Stomach smooth muscle (tissue), 2 donors: ENCODE results near the gene MYH10.
A peak's percentile ranks its signal among the peaks of the same experiment; 100 is the strongest.

ENCODE experiments used
- H3K27ac ChIP-seq: one replicate; pipeline ENCODE4 v1.7.0; 2013; ENCODE audit warnings: mild to moderate bottlenecking, low read length, inconsistent platforms
- H3K27me3 ChIP-seq, 2 donors: one replicate each; pipeline ENCODE4 v1.7.0; 2013; ENCODE audit warnings: low read length in 2 of 2; ENCODE audit not compliant: insufficient read depth in 2 of 2, control insufficient read depth in 1 of 2
- H3K36me3 ChIP-seq, 2 donors: one replicate each; pipeline ENCODE4 v1.7.0; 2013; ENCODE audit warnings: low read length in 2 of 2; ENCODE audit not compliant: control insufficient read depth in 2 of 2, insufficient read depth in 2 of 2
- H3K4me1 ChIP-seq: one replicate; pipeline ENCODE4 v1.7.0; 2013; ENCODE audit warnings: low read length; ENCODE audit not compliant: control insufficient read depth, insufficient read depth
- H3K4me3 ChIP-seq, 2 donors: one replicate each; pipeline ENCODE4 v1.7.0; 2013; ENCODE audit warnings: low read length in 2 of 2
- H3K9ac ChIP-seq, 2 donors: one replicate each; pipeline ENCODE4 v1.7.0; 2013; ENCODE audit warnings: low read length in 2 of 2, mild to moderate bottlenecking in 1 of 2
- H3K9me3 ChIP-seq, 2 donors: one replicate each; pipeline ENCODE4 v1.7.0; 2013; ENCODE audit warnings: low read length in 2 of 2; ENCODE audit not compliant: control insufficient read depth in 2 of 2
- donor health status: healthy.
- donor health status: Pancreatic carcinoma.

MYH10 gene

DNA sequence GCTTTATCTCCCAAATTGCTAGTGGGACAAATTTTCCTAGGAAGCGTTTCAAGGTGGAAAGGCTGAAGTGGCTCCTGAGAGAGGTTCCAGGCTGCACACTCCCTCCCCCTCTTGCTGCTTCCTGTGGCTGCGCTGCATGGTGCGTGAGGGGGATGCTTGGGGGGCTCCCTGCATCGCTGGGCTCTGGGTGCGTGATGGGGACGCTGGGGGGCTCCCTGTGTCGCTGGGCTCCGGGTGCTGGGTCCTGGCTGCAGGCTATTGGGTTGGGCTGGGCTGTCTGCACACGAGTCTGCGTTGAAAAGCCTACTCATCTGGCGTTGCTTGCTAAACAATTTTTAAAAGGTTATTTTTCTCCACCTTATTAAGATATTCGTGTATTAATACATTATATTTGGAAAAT, 164.8 kb downstream of the MYH10 start:
- no peak overlapping the region for H3K9ac ChIP-seq
- peaks cover 31% of the 10 kb centered on the region for H3K4me1 ChIP-seq
- no peaks in the 10 kb centered on the region for H3K9me3 ChIP-seq
- H3K27me3 ChIP-seq: no peaks in the 10 kb centered on the region
- peak overlapping the region; percentile 18 for H3K27ac ChIP-seq
- no peak overlapping the region for H3K4me3 ChIP-seq
- peaks cover 43 to 47% of the 10 kb centered on the region in 2 donors for H3K36me3 ChIP-seq

DNA sequence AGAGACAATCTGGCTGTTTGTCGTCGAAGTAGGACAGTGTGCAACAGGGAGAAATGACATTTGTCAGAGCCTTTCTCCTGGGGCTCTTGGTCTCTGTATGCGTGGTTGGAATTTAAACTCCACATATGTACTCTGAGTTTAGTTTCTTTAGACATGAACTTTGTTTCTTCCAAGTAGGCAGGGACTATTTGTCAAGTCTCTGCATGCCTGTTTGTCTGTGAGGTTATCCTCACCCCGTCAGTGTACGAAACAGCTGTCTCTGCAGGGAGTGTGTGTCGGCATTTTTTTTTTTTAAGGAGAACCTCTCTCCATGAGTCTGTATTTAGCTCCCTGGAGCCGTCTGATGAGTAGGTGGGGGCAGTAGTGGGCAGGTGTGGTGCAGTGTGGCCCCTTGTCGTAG, 165.2 kb downstream of the MYH10 start:
- Histone ChIP-seq H3K9ac (no peak overlapping the region), H3K36me3 (peaks cover 46 to 51% of the 10 kb centered on the region in 2 donors), H3K27me3 (no peaks in the 10 kb centered on the region), H3K27ac (peak overlapping the region; percentile 18), H3K9me3 (no peaks in the 10 kb centered on the region), H3K4me1 (peaks cover 27% of the 10 kb centered on the region), H3K4me3 (no peak overlapping the region)

DNA sequence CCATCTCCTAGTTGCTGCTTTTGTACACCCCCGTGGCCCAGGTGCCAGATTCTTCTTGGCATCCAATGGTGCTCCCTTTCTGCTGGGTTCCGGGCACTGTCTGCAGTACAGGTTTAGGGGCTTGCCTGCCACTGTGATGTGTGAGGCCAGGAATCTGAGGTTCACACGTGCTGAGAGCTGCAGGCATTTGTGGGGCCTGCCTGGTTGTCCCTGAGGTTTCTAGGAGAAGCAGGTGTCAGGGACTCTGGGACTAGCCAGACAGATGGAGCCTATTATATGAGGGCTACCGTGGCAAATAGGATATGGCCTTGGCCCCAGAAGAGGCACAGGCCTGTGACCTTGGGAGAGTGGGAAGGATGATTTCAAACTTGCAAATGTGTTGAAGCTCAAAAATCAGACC, 165.6 kb downstream of the MYH10 start:
- Histone ChIP-seq H3K27me3 (no peaks in the 10 kb centered on the region), H3K4me3 (no peak overlapping the region), H3K9me3 (no peaks in the 10 kb centered on the region), H3K4me1 (peaks cover 23% of the 10 kb centered on the region), H3K27ac (peak overlapping the region; percentile 18), H3K36me3 (peaks cover 50 to 54% of the 10 kb centered on the region in 2 donors), H3K9ac (peak overlapping the region in 1 of 2 donors; percentile 2)

DNA sequence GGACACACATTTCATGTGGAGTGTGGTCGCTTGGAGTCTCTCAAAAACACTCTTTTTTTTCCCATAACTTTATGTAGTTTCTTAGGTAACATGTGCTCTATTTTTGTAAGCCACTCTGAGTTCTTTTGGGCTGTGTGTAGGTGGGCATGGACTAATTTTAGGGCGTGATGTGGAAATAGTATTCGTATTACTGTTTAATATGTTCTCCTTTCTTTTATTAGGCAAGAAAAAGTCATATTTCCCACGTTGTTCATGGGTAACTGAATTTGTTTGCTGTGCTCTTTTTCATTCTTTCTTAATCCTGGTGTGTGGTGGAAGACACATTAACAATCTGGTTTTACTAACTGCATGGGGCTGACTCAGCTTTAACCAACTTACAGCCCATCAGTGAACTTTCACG, 167.4 kb downstream of the MYH10 start:
- Histone ChIP-seq H3K36me3 (peaks cover 54 to 58% of the 10 kb centered on the region in 2 donors), H3K27me3 (no peaks in the 10 kb centered on the region), H3K4me1 (peaks cover 19% of the 10 kb centered on the region), H3K9ac (no peak overlapping the region), H3K27ac (no peak overlapping the region), H3K9me3 (no peaks in the 10 kb centered on the region), H3K4me3 (no peak overlapping the region)

DNA sequence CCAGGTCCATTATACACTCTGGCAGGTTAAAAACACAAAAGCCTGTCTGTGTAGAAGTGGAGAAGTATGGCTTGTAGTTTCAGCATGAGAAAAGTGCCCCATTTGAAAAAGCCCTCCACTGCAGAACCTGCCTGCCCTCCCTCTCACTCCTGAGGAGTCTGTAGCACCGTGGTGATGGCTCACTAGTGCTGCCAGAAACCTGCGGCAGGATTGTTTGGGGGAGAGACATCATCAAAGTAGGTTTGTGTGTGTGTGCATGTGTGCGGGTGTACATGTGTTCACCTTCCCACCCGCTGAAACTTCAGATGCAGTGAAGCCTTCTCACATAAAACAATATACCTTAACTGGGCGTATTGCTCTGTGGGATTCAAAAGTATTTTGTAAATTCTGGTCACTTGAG, 168.0 kb downstream of the MYH10 start:
- peaks cover 19% of the 10 kb centered on the region for H3K4me1 ChIP-seq
- no peaks in the 10 kb centered on the region for H3K27me3 ChIP-seq
- peaks cover 54 to 57% of the 10 kb centered on the region in 2 donors for H3K36me3 ChIP-seq
- no peak overlapping the region for H3K4me3 ChIP-seq
- no peak overlapping the region for H3K9ac ChIP-seq
- no peaks in the 10 kb centered on the region for H3K9me3 ChIP-seq
- no peak overlapping the region for H3K27ac ChIP-seq

DNA sequence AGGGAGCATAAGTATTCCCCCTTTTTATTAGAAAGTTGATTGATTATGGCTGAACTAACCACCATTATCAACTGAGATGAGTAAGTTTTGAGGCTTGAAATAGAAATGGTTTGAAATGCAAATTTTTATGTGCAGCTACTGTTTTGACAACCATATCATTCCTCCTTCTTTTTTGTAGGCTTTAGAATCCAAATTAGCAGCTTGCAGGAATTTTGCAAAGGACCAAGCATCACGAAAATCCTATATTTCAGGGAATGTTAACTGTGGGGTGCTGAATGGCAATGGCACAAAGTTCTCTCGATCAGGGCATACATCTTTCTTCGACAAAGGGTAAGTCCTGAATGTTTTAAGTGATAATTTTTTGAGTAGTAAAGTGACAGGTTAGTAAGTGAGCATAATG, 170.7 kb downstream of the MYH10 start:
- peaks cover 61 to 64% of the 10 kb centered on the region in 2 donors for H3K36me3 ChIP-seq

DNA sequence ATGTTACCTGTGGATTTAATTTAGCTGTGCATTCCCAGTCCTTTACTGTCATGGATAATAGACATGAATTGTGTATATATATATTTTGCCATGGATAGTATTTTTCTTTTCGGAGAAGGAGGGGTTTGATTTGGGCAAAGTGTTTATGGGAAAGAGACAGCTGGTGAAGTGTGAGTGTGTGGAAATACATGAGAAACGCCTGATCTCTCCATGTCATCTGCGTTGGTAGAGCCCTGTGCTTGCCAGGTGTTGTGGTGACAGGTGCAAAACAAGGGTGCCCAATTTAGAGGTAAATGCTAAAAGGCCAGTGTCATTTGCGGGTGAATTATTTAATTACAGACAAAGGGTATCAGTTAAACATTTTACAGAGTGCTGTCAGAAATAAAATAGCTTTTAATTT, 171.4 kb downstream of the MYH10 start:
- Histone ChIP-seq H3K27me3 (no peaks in the 10 kb centered on the region), H3K27ac (no peak overlapping the region)

More for the DNA sequence above, 170.7 kb downstream of the MYH10 start:
- no peak overlapping the region for H3K9ac ChIP-seq
- peaks cover 3% of the 10 kb centered on the region for H3K4me1 ChIP-seq
- H3K27me3 ChIP-seq: no peaks in the 10 kb centered on the region
- H3K27ac ChIP-seq: no peak overlapping the region
- no peaks in the 10 kb centered on the region for H3K9me3 ChIP-seq
- H3K4me3 ChIP-seq: no peak overlapping the region

DNA sequence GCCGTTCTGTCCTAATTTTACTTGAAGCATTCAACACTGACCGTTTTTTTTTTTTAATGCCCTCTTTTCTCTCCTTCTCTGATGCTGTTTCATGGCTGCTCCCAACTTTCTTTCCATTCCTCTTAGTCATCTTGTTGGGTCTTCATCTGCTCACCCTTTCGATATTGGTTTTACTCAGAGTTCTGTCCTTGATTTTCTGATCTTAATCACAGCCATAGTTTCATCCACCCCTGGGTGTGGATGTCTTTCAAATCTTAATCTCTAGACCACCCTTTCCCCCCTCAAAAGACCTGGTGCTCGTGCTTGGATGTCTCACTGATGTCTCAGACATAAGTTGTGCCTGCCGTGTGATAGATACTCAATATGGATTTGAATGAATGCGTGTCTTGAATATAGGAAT, 172.4 kb downstream of the MYH10 start:
- H3K27ac ChIP-seq: no peak overlapping the region
- no peaks in the 10 kb centered on the region for H3K27me3 ChIP-seq
- H3K9me3 ChIP-seq: no peaks in the 10 kb centered on the region
- H3K9ac ChIP-seq: no peak overlapping the region
- no peak overlapping the region for H3K4me3 ChIP-seq
- no peaks in the 10 kb centered on the region for H3K4me1 ChIP-seq
- peaks cover 51 to 66% of the 10 kb centered on the region in 2 donors for H3K36me3 ChIP-seq

More for the DNA sequence above, 171.4 kb downstream of the MYH10 start:
- H3K4me3 ChIP-seq: no peak overlapping the region
- H3K9ac ChIP-seq: no peak overlapping the region
- peaks cover 60 to 68% of the 10 kb centered on the region in 2 donors for H3K36me3 ChIP-seq
- no peaks in the 10 kb centered on the region for H3K4me1 ChIP-seq
- H3K9me3 ChIP-seq: no peaks in the 10 kb centered on the region

DNA sequence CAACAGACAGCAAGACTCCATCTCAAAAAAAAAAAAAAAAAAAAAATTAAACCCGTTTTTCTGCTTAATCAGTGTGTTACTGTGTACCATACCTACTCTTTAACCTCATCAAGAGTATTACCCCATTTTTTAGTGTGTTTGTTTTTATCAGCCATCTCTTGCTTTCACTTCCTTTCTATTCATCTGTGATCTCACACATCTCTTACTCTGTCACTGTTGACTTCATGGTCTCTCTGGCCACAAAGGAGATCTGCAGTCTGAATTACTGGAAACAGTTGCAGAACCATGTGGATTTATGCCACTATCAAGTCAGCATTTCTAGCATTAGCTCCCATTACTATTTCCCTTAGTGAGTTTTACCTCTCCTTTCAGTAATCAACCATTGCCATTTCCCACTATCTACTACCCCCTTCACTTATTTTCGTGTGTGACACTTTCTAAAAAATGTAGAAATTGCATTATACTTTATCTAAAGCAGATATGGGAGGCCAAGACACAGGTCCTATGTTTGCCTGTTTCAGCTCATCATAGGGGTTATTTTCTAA, 174.8 kb downstream of the MYH10 start:
- no peak overlapping the region for H3K4me3 ChIP-seq
- peaks cover 50 to 52% of the 10 kb centered on the region in 2 donors for H3K36me3 ChIP-seq
- no peak overlapping the region for H3K27ac ChIP-seq

DNA sequence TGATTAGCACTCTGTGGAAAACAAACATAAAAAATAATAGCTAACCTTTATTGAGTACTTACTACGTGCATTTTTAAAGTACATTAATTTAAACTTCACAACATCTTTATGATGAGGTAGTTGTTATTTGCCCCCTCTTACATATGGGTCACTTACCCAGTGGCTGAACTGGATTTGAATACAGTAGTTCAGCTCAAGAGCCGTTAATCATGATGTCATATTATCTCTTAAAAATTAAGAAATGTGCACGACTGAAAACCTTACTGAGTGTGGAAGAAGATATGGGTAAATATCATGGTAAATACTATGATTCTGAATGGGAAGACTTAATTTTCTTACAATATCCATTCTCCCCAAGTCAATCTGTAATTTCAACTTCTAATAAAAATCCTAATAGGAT, 177.2 kb downstream of the MYH10 start:
- H3K4me1 ChIP-seq: no peaks in the 10 kb centered on the region
- peaks cover 50 to 52% of the 10 kb centered on the region in 2 donors for H3K36me3 ChIP-seq
- H3K27ac ChIP-seq: no peak overlapping the region
- no peaks in the 10 kb centered on the region for H3K27me3 ChIP-seq
- no peaks in the 10 kb centered on the region for H3K9me3 ChIP-seq
- no peak overlapping the region for H3K4me3 ChIP-seq
- no peak overlapping the region for H3K9ac ChIP-seq

More for the DNA sequence above, 174.8 kb downstream of the MYH10 start:
- Histone ChIP-seq H3K9me3 (no peaks in the 10 kb centered on the region), H3K9ac (no peak overlapping the region), H3K27me3 (no peaks in the 10 kb centered on the region), H3K4me1 (no peaks in the 10 kb centered on the region)

DNA sequence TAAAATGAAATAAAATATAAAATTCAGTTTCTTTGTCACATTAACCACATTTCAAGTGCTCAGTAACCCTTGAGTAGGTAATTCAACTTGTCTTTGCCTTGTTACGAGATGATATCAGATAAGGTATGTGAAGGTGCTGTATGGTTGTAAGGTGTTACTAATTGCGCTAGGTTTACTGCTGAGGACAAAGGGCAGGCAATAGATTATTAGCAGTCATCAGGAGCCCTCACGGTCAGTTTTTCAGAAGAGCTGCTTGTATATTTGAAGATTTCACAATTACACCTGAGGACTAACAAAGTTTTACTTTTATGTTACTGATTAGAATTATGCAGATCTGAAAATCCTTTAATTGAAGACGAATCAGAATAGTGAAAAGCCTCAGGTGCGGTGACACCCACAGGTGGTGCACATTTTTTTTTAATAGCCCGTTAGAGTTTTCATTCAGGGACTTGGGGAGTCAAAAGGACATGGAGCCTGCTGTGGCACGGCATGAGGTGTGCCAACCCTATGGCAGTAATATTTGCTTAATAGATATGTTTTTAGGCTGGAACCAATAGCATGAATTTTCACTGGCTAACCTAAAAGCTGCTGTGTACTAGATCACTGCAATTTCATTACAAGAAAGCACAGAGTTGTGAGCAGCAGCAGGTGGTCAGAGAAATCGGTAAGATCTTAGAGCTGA, 178.5 kb downstream of the MYH10 start:
- Histone ChIP-seq H3K27me3 (no peaks in the 10 kb centered on the region), H3K27ac (no peak overlapping the region), H3K9ac (no peak overlapping the region), H3K9me3 (no peaks in the 10 kb centered on the region), H3K4me3 (no peak overlapping the region), H3K4me1 (no peaks in the 10 kb centered on the region), H3K36me3 (peaks cover 42 to 44% of the 10 kb centered on the region in 2 donors)
